Astrocyte of the cerebellum (primary cell): ENCODE data around the gene PCNX2.

Source experiments
- DNase-seq: peaks from one replicate; pipeline ENCODE4 v3.0.0-alpha.2; 2011; ENCODE audit warnings: low read depth
- H3K4me3 ChIP-seq: 2 replicates; pipeline ENCODE4 v1.5.1; 2011; ENCODE audit warnings: mild to moderate bottlenecking, low read depth, low read length, moderate library complexity
- in situ Hi-C: cut with HindIII; loops from 2 replicates; pipeline ENCODE4 v1.10.0; 2017; ENCODE audit warnings: low sequenced_read_pairs
- TF ChIP-seq, protein P1 (sequence below): IDR thresholded peaks from 2 replicates; pipeline ENCODE4 v1.5.1; 2012; ENCODE audit warnings: low read length, low read depth, moderate library complexity, mild to moderate bottlenecking; ENCODE audit errors: missing control alignments

The PCNX2 gene

DNA sequence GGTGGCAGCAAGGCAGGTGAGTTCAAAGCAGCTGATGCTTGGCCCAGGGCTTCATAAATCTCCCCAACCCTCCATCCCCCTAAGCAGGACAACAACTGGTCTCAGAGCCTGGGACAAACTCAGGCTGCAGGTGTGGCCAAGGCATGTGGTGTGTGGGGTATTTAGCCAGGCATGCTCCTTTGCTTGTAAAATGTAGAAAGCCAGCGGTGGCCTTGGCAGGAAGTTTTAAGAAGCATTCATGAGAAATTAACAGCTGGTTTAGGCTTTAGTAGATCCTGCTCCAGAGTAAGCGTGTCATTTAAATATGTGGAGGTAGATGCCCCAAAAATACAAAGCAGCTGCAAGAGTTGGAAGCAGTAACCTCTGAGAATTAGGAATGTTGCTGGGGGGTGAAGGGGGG, 300.3 kb downstream of the PCNX2 start:
- no peak for DNase-seq
- no peak overlapping the region for H3K4me3 ChIP-seq
- in situ Hi-C loops, result no loop called here
- TF ChIP-seq, protein P1, sequence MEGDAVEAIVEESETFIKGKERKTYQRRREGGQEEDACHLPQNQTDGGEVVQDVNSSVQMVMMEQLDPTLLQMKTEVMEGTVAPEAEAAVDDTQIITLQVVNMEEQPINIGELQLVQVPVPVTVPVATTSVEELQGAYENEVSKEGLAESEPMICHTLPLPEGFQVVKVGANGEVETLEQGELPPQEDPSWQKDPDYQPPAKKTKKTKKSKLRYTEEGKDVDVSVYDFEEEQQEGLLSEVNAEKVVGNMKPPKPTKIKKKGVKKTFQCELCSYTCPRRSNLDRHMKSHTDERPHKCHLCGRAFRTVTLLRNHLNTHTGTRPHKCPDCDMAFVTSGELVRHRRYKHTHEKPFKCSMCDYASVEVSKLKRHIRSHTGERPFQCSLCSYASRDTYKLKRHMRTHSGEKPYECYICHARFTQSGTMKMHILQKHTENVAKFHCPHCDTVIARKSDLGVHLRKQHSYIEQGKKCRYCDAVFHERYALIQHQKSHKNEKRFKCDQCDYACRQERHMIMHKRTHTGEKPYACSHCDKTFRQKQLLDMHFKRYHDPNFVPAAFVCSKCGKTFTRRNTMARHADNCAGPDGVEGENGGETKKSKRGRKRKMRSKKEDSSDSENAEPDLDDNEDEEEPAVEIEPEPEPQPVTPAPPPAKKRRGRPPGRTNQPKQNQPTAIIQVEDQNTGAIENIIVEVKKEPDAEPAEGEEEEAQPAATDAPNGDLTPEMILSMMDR, result no peak

DNA sequence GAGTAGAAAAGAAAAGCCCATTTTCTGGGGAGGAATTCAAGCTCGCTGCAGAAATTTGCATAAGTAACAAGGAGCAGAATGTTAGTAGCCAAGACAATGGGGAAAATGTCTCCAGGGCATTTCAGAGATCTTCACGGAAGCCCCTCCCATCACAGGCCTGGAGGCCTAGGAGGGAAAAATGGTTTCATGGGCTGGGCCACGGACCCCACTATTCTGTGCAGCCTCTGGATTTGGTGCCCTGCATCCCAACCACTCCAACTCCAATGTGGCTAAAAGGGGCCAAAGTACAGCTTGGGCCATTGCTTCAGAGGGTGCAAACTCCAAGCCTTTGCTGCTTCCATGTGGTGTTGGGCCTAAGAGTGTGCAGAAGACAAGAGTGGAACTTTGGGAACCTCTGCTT, 302.0 kb downstream of the PCNX2 start:
- in situ Hi-C loops, result no loop called here
- no peak overlapping the region for H3K4me3 ChIP-seq
- DNase-seq, result no peak
- TF ChIP-seq, protein P1, result no peak

DNA sequence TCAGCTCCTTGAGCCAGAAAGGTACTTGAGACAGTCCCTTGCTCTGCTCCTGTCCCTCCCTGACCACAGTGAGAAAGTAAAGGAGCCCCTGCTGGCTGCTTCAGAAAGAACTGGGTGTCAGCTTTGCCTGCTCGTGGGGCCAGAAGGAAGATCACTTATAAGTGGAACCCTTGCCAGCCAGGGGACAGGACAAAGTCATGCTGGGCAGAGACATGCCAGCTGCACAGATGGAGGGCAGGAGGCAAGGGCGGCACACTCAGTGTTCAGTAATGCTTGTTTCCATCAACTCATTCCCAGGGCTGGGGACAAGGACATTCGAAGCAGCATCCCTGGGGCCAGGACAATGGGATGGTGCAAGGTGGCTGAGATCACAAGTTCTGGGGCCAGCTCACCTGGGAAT, 303.3 kb downstream of the PCNX2 start:
- no peak overlapping the region for H3K4me3 ChIP-seq
- no peak for DNase-seq
- TF ChIP-seq, protein P1, result no peak
- in situ Hi-C loops, result no loop called here

DNA sequence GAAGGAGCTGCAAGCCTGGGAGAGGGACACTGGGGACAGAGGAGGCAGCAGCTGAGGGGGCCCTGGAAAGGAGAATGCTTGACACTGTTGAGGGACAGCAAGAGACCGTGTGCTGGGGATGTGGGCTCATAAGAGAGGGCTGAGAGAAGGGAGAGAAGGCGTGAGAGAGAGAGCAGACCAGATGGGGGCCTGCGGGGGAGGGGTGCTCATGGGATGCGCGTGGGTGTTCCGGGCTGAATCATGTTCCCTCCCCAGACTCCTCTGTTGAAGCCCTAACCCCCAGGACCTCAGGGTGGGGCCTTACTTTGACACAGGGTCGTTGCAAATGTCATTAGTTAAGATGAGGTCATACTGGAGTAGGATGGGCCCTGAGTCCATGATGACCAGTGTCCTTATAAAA, 304.3 kb downstream of the PCNX2 start:
- in situ Hi-C loops, result no loop called here
- DNase-seq, result no peak
- H3K4me3 ChIP-seq, result no peak overlapping the region
- TF ChIP-seq, protein P1, result no peak

DNA sequence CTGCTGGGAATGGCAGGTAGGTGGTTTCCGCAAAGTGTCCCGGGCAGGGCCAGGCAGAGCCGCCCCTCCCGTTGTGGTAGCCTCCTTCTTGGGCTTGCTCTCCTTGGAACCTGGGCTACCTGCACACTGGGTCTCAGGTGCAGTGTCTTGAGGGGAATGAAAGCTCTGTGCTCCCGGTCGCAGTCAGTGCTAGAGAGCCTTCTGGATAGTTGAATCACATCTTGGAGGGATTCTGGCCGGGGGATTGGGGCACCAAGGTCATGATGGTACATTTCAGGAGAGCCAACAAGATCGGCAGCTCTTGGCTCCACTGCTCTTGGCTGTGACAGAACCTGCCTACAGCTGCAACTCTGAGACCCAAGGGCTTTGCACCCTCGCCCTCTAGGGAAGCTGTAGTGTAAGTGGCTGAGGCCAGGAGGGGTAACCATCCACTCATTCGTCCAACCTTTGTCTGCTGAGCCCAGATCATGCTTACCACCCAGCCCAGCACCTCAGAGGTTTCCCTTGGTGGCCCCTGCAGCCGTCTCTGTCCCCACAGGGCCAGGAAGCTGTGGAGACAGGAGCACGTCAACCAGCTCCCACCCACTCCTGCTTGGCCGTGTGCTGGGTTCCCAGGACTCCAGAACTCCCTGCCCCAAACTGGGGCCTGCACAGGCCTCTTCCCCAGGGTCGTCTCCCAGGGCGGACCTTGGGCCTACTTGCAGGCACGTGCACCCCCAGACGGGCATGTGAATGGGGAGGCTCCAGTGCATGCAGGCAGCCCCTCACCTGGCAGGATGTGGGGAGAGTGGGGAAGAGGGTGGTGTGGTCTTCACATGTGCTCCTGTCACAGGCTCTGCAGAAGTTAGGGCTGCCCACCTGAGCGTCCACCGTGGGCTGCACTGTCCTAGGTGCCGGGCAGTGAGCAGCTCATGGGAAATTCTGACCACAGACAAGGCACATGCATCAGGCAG, 305.1 kb downstream of the PCNX2 start:
- in situ Hi-C loops, result no loop called here

DNA sequence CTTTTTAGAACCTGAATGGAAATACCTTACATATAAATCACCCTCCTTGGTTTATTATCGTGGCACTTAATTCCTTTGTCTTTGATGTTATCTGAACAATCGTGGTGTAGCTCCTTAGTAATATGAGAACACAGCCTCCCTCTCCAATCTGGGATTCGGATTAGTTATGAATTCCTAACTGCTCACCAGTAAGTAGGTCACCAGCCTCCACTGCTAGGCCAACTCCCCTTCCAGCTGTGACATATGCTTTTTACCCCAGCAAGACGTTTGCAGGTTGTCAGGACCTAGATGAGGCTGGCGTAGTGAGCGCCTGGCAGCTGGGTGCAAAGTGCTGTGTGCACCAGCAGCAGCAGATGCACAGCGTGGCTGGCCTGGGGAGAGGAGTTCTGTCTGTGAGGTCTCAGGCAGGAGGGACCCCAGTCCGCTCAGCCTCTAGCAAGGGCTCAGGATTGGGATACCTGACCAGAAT, 306.9 kb downstream of the PCNX2 start:
- TF ChIP-seq, protein P1, result no peak
- DNase-seq, result peak; percentile 63
- no peak overlapping the region for H3K4me3 ChIP-seq
- in situ Hi-C loops, result no loop called here

More for the DNA sequence above, 305.1 kb downstream of the PCNX2 start:
- TF ChIP-seq, protein P1, result no peak
- DNase-seq, result no peak
- no peak overlapping the region for H3K4me3 ChIP-seq
